Psoas muscle (tissue), 8 donors: ENCODE results near the gene SGCG. TPM values are rescaled to one million over a fixed set of nuclear protein-coding genes. Genes with fewer than 3 reads are reported as not detected.
A peak's percentile ranks its signal among the peaks of the same experiment; 100 is the strongest.

Source experiments
- ATAC-seq, 4 donors: fragments of 200-7000 bp; cut with Tn5 transposase; one replicate each; pipeline ENCODE4 v1.9.1; 2020; ENCODE audit warnings: moderate library complexity in 3 of 4, mild to moderate bottlenecking in 2 of 4
- DNase-seq, 2 donors: peaks; one replicate each; pipeline ENCODE4 v3.0.0-alpha.2; 2020
- H3K27ac ChIP-seq: fragments of 200-600 bp; one replicate; pipeline ENCODE4 v1.8.0; 2022
- H3K27me3 ChIP-seq, 3 donors: fragments of 200-600 bp in 1 of 3; one replicate each; pipeline versions ENCODE4 v1.6.1 to v1.8.0; 2013 to 2022; ENCODE audit warnings: low read length in 2 of 3, mild to moderate bottlenecking in 2 of 3, moderate library complexity in 1 of 3; ENCODE audit not compliant: insufficient read depth in 3 of 3
- H3K36me3 ChIP-seq, 2 donors: fragments of 200-600 bp in 1 of 2; one replicate each; pipeline versions ENCODE4 v1.6.1 to v1.8.0; 2013 to 2022; ENCODE audit warnings: low read depth in 1 of 2, mild to moderate bottlenecking in 1 of 2, moderate library complexity in 1 of 2; ENCODE audit not compliant: insufficient read depth in 1 of 2
- H3K4me1 ChIP-seq: fragments of 200-600 bp; one replicate; pipeline ENCODE4 v1.8.0; 2022
- H3K4me3 ChIP-seq: fragments of 200-600 bp; one replicate; pipeline ENCODE4 v1.8.0; 2022; ENCODE audit warnings: mild to moderate bottlenecking
- H3K9me3 ChIP-seq: fragments of 200-600 bp; one replicate; pipeline ENCODE4 v1.8.0; 2022
- WGBS, 3 donors: extraction: QIAGEN DNeasy Blood & Tissue Kit; methylation state at CpG; one replicate each; pipeline versions ENCODE4 v1.1.6 to v1.1.7; 2013; 5-methylcytosine and 5-hydroxymethylcytosine counted together
- intact Hi-C, 2 donors: fragments of 100-400 bp; cut with DNase I; formaldehyde crosslinking; loops; one replicate each; pipeline versions ENCODE4 v1.11.0 to v1.14.2; 2022
- polyA plus RNA-seq, 3 donors: library from polyadenylated mRNA; stranded (reverse); fragments of 200-250 nt; gene quantifications; one replicate each; pipeline ENCODE4 v1.2.3, GENCODE V29; 2013
- total RNA-seq, 4 donors: library from RNA; stranded (reverse); fragmentation: NEBNext Ultra II Directional in 2 of 4; extraction: Animal tissue kit (Norgen Biotek cat#: 25700) in 2 of 4; gene quantifications; one replicate each; pipeline versions ENCODE4 v1.2.1 to v1.2.4, GENCODE V29; 2021 to 2023
- TF ChIP-seq, protein P1 (sequence below): fragments of 200-600 bp; IDR thresholded peaks from one replicate; pipeline ENCODE4 v1.8.0; 2022; ENCODE audit warnings: antibody characterized with exemption
- donor health status: healthy with polysubstance abuse.
- donor health status: DM: no; HTN: no; CAD: no; lungs with moderate emphysema.
- donor health status: Bipolar disorder and iron deficiency.
- donor health status: healthy.
- donor health status: DM: yes; HTN: yes; CAD: no.
- donor health status: DM: no; HTN: no; CAD: no.
- donor health status: DM: no; HTN: no; CAD: no.
- donor health status: DM: yes; HTN: yes; CAD: no.

SGCG gene
- total and polyA plus RNA-seq, 7 donors: 1.4 to 77.6 (median 32.0) TPM

DNA sequence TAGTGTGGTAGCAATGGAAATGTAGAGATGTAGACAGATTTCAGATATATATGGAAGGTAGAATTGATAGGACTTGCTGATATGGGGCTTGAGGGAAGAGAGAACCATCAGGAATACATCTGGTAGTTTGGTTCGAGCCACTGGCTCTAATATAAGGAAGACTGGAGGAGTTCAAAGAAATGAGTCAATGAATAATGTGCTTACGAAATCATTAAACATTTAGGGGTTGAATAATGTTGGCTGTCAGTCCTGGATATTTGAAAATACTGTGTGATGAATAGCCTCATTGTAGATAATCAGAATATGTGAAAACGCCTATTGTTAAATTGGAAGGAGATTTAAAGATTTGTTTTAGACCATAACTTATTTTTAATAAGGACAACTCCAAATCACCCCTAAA, 21.6 kb downstream of the SGCG start:
- 43 to 57% (median 46%) methylated on average over 3 of the region's 3 CpGs for WGBS, 3 donors
- DNase-seq (no peak), ATAC-seq (peak in 3 of 4 donors; percentile 73 to 81 (median 78))
- H3K27me3 ChIP-seq: no peaks in the 10 kb centered on the region
- TF ChIP-seq, protein P1, sequence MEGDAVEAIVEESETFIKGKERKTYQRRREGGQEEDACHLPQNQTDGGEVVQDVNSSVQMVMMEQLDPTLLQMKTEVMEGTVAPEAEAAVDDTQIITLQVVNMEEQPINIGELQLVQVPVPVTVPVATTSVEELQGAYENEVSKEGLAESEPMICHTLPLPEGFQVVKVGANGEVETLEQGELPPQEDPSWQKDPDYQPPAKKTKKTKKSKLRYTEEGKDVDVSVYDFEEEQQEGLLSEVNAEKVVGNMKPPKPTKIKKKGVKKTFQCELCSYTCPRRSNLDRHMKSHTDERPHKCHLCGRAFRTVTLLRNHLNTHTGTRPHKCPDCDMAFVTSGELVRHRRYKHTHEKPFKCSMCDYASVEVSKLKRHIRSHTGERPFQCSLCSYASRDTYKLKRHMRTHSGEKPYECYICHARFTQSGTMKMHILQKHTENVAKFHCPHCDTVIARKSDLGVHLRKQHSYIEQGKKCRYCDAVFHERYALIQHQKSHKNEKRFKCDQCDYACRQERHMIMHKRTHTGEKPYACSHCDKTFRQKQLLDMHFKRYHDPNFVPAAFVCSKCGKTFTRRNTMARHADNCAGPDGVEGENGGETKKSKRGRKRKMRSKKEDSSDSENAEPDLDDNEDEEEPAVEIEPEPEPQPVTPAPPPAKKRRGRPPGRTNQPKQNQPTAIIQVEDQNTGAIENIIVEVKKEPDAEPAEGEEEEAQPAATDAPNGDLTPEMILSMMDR: no peak
- peaks cover 9% of the 10 kb centered on the region for H3K4me1 ChIP-seq
- intact Hi-C loops: no loop called here
- H3K27ac ChIP-seq: peak overlapping the region; percentile 17
- H3K36me3 ChIP-seq: peaks cover 0 to 23% of the 10 kb centered on the region in 2 donors
- no peak overlapping the region for H3K4me3 ChIP-seq
- H3K9me3 ChIP-seq: no peaks in the 10 kb centered on the region

DNA sequence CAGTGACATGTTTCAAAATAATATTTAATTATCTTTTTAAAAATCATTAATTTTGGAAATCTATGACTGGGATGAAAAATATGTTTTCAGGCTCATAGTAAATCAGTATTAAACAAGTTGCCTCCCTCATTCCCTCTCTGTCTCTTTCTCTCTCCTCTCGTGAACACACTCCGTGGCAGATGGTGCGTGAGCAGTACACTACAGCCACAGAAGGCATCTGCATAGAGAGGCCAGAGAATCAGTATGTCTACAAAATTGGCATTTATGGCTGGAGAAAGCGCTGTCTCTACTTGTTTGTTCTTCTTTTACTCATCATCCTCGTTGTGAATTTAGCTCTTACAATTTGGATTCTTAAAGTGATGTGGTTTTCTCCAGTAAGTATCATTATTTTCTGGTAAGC, 22.7 kb downstream of the SGCG start:
- ATAC-seq: peak in 1 of 4 donors; percentile 48
- intact Hi-C loops: no loop called here
- H3K4me1 ChIP-seq: peaks cover 9% of the 10 kb centered on the region
- WGBS, 3 donors: 66 to 77% (median 68%) methylated on average over 5 of the region's 5 CpGs
- no peaks in the 10 kb centered on the region for H3K27me3 ChIP-seq
- no peaks in the 10 kb centered on the region for H3K9me3 ChIP-seq
- TF ChIP-seq, protein P1: no peak
- H3K36me3 ChIP-seq: peaks cover 0 to 23% of the 10 kb centered on the region in 2 donors
- no peak overlapping the region for H3K4me3 ChIP-seq
- no peak overlapping the region for H3K27ac ChIP-seq
- DNase-seq: no peak

DNA sequence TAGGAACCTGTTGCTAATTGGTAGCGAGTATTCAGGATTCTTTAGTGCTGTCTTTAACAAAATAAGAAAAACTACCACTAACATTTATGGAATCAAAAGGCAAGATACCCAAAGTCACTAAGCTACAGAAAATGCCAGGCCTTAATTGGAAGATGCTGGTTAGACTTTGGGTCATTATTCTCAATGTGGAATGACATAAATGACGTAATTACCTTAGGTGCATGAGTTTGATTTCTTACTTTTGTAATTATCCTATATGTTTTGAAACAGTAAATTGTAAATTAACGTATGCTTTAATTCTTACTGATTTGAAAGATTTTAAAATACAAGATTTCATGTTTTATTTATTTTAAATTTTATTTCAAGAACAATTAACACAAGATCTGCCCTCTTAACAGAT, 25.0 kb downstream of the SGCG start:
- H3K4me3 ChIP-seq: no peak overlapping the region
- no peak overlapping the region for H3K27ac ChIP-seq
- DNase-seq: no peak
- intact Hi-C loops: no loop called here
- H3K9me3 ChIP-seq: no peaks in the 10 kb centered on the region
- H3K4me1 ChIP-seq: peaks cover 9% of the 10 kb centered on the region
- TF ChIP-seq, protein P1: no peak
- 93 to 97% (median 95%) methylated on average over 3 of the region's 3 CpGs for WGBS, 3 donors
- ATAC-seq: no peak
- H3K36me3 ChIP-seq: peaks cover 0 to 36% of the 10 kb centered on the region in 2 donors
- H3K27me3 ChIP-seq: no peaks in the 10 kb centered on the region

DNA sequence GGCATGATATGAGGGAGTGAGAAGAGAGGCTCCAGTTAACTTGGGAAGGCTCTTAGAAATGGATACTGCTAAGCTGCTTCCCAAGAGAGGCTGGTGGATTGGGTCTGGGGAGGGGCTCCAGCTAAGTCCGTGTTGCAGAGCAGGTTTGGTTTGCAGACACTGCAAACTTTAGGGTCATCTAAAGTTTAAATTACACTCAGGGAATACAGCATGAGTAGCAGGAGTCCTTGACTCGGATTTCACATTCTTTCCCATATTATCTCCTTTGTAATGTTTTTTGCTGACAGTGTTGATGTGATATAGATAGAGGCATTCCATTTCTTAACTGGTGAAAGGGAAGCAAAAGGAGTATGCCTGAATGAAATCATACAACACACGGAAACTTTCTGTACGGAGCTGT, 31.9 kb downstream of the SGCG start:
- intact Hi-C loops: no loop called here
- DNase-seq (no peak), ATAC-seq (peak in 3 of 4 donors; percentile 19 to 44 (median 32))
- H3K27me3 ChIP-seq: no peaks in the 10 kb centered on the region
- WGBS, 3 donors: 38 to 49% (median 44%) methylated on average over 4 of the region's 4 CpGs
- TF ChIP-seq, protein P1: no peak
- H3K9me3 ChIP-seq: no peaks in the 10 kb centered on the region
- no peak overlapping the region for H3K4me3 ChIP-seq
- peaks cover 0 to 21% of the 10 kb centered on the region in 2 donors for H3K36me3 ChIP-seq
- H3K27ac ChIP-seq: no peak overlapping the region
- no peaks in the 10 kb centered on the region for H3K4me1 ChIP-seq

DNA sequence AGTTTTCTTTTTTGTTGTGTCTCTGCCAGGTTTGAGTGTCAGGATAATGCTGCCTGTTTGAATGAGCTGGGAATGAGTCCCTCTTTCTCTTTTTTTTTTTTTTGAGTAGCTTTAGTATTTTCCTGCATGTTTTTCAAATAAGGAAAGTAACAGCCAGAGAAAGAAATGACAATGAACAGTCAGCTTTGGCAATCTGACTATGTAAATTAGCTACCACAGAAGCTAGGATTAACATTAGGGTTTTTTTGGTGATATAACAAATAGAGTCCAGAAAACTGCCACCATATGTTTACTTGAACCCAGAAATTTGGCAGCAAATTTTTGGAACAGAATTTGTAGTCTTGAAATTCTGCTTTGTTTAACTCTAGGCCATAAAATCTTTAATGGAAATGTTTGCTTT, 50.5 kb downstream of the SGCG start:
- ATAC-seq: no peak
- intact Hi-C loops: no loop called here

More for the DNA sequence above, 50.5 kb downstream of the SGCG start:
- Histone ChIP-seq H3K27me3 (no peaks in the 10 kb centered on the region), H3K27ac (no peak overlapping the region), H3K4me1 (no peaks in the 10 kb centered on the region), H3K36me3 (peaks cover 0 to 23% of the 10 kb centered on the region in 2 donors), H3K9me3 (no peaks in the 10 kb centered on the region), H3K4me3 (no peak overlapping the region)
- TF ChIP-seq, protein P1: no peak
- DNase-seq: no peak
